ENCODE measurements around the gene RNPEPL1. TPM values are rescaled to one million over a fixed set of nuclear protein-coding genes. Genes with fewer than 3 reads are reported as not detected.

Gene RNPEPL1
- total and polyA plus RNA-seq, 10 of the 15 experiments (the other 5 are each of a cell fraction or from before 2014, with no cell fraction given), result 0.24 to 49.5 (median 6.8) TPM

- TF ChIP-seq ZNF592 (IDR thresholded peaks at IDR 0.05) (no peak), JUND (IDR thresholded peaks at IDR 0.05; ENCODE audit: low read depth, low read length) (no peak), TCF7 (IDR thresholded peaks at IDR 0.05; ENCODE audit: borderline replicate concordance) (no peak)
Observed at GRCh38 chr2:240518981-240519380, 49.3 kb upstream of the RNPEPL1 start (continued).

GRCh38 chr2:240519396-240520129, 48.7 kb upstream of the RNPEPL1 start:
- no TSS peak for BruUV-seq (replicated peaks)
- FAIRE-seq (no peak), DNase-seq (ENCODE audit: low read depth, low spot score) (no peak), ATAC-seq (no peak)
- 82% methylated on average over 25 of the region's 25 CpGs for WGBS (ENCODE audit: insufficient coverage, insufficient replicate concordance, low lambda C conversion rate, missing lambda C conversion rate)
- peaks cover 4% of the 10 kb centered on the region for H3K4me1 ChIP-seq (ENCODE audit: control insufficient read depth, insufficient read depth, low read length)
- H3K36me3 ChIP-seq (ENCODE audit: control insufficient read depth in 2 of 2, insufficient read depth in 2 of 2, low read length in 1 of 2), result no peaks in the 10 kb centered on the region
- no peak overlapping the region for H3K4me3 ChIP-seq
- H3K9ac ChIP-seq (ENCODE audit: control insufficient read depth, insufficient read depth, low read length), result no peak overlapping the region
- no peaks in the 10 kb centered on the region; the same call in 2 of the 3 replicates for H3K9me3 ChIP-seq (replicated peaks; ENCODE audit: control insufficient read depth, insufficient read depth, low read length)
- H3K79me2 ChIP-seq (ENCODE audit: control insufficient read depth, insufficient read depth, low read length), result no peaks in the 10 kb centered on the region
- POLR2A ChIA-PET, result no interaction called here
- no peak overlapping the region for H3K4me2 ChIP-seq (ENCODE audit: control insufficient read depth, insufficient read depth)
- in situ Hi-C loops (cut with MboI) (loop anchor here (25.0 kb wide), 1 partner anchor 318 kb away; no protein-coding TSS in a partner anchor), intact Hi-C loops (cut with micrococcal nuclease; ENCODE audit: unreplicated experiment) (loop anchor here (10.0 kb wide), 2 partner anchors 185 to 215 kb away; no protein-coding TSS in a partner anchor)
- TF ChIP-seq SIN3A (IDR thresholded peaks at IDR 0.05; ENCODE audit: low read depth, low read length) (no peak), ELK1 (IDR thresholded peaks at IDR 0.05; ENCODE audit: low read depth, low read length) (no peak), ZSCAN29 (IDR thresholded peaks at IDR 0.05) (no peak), ATF7 (IDR thresholded peaks at IDR 0.05; ENCODE audit: low read depth) (no peak), RELB (IDR thresholded peaks at IDR 0.05; ENCODE audit: low read depth) (no peak)
- SMC1A ChIA-PET (ENCODE audit: uncharacterized antibody, unreplicated experiment), result no interaction called here
- no peaks in the 10 kb centered on the region for H3K27me3 ChIP-seq (replicated peaks in 1 of 2; ENCODE audit: control insufficient read depth in 2 of 2, insufficient read depth in 2 of 2, low read length in 1 of 2)
- no peak overlapping the region for H3K27ac ChIP-seq (ENCODE audit: control insufficient read depth, insufficient read depth)
- no peak overlapping the region for H2AFZ ChIP-seq (ENCODE audit: control insufficient read depth, low read depth, low read length)
- H4K20me1 ChIP-seq (ENCODE audit: control insufficient read depth, insufficient read depth), result no peaks in the 10 kb centered on the region
- RAD21 ChIA-PET (ENCODE audit: unreplicated experiment), result no interaction called here
- CTCF ChIA-PET, result no interaction called here

All from GM12878 (cell line).